ENCODE data around the gene AHDC1. TPM values are rescaled to one million over a fixed set of nuclear protein-coding genes. Genes with fewer than 3 reads are reported as not detected.

AHDC1 gene
- total RNA-seq, 1 donor from 2014 or later, result 23.7 TPM

DNA sequence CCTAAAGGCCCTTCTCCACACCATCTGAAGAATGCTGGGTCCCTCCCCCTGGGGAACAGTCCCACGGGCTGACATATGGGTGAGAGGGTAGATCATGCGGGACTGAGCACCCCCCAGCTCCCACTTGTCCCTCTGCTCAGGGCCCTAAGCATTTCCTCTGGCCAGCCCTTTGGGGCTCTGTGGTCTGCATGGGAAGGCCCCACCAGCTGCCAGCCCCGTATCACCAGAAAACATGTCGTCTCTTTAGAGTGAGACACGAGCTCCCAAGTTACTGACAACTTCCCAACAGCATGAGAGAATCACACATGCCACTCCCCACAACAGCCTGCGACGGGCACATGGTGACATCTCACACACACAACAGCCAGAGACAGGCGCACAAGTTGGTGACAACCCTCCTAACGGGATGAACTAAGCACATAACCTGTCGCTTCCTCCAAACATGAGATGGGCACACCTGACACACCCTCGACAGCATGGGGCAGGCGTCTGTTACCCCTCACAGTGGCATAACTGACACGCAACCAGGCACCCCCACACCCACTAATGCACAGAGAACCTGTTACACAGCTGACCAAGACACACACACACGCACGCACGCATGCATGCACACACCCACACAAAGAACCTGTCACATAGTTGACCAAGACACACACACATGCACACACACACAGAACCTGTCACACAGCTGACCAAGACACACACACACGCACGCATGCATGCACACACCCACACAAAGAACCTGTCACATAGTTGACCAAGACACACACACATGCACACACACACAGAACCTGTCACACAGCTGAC, 41.2 kb downstream of the AHDC1 start:
- H3K4me1 ChIP-seq, result peaks cover 70% of the 10 kb centered on the region
- intact Hi-C loops (cut with DNase I), result no loop called here
- no peaks in the 10 kb centered on the region for H3K27me3 ChIP-seq (ENCODE audit: low read depth)
- H3K36me3 ChIP-seq, result peaks cover 10% of the 10 kb centered on the region
- no peak overlapping the region for H3K4me3 ChIP-seq
- peak overlapping the region; percentile 56 for H3K27ac ChIP-seq
- DNase-seq (no peak), ATAC-seq (no peak)
- no peaks in the 10 kb centered on the region for H3K9me3 ChIP-seq
- TF ChIP-seq, protein P1, sequence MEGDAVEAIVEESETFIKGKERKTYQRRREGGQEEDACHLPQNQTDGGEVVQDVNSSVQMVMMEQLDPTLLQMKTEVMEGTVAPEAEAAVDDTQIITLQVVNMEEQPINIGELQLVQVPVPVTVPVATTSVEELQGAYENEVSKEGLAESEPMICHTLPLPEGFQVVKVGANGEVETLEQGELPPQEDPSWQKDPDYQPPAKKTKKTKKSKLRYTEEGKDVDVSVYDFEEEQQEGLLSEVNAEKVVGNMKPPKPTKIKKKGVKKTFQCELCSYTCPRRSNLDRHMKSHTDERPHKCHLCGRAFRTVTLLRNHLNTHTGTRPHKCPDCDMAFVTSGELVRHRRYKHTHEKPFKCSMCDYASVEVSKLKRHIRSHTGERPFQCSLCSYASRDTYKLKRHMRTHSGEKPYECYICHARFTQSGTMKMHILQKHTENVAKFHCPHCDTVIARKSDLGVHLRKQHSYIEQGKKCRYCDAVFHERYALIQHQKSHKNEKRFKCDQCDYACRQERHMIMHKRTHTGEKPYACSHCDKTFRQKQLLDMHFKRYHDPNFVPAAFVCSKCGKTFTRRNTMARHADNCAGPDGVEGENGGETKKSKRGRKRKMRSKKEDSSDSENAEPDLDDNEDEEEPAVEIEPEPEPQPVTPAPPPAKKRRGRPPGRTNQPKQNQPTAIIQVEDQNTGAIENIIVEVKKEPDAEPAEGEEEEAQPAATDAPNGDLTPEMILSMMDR (IDR thresholded peaks at IDR 0.05), result no peak

DNA sequence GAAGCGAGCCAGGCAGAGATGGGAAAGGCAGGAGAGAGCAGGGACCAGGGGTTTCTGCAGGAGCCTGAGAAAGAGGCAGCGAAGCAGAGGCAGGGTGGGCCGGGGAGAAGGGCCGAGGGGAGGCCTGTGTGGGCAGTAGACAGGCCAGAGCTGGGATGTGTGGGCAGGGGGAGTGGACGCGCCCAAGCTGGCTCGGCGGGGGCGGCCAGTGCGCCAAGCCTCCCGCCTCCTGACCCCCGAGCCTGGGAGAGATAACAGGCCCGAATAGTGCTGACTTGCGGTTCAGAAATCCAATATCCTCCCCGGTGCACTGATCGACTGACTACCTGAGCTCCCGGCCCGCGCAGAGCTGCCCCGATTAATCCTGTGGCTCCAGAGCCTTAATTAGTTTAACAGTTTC, 41.9 kb downstream of the AHDC1 start:
- ATAC-seq, result no peak

DNA sequence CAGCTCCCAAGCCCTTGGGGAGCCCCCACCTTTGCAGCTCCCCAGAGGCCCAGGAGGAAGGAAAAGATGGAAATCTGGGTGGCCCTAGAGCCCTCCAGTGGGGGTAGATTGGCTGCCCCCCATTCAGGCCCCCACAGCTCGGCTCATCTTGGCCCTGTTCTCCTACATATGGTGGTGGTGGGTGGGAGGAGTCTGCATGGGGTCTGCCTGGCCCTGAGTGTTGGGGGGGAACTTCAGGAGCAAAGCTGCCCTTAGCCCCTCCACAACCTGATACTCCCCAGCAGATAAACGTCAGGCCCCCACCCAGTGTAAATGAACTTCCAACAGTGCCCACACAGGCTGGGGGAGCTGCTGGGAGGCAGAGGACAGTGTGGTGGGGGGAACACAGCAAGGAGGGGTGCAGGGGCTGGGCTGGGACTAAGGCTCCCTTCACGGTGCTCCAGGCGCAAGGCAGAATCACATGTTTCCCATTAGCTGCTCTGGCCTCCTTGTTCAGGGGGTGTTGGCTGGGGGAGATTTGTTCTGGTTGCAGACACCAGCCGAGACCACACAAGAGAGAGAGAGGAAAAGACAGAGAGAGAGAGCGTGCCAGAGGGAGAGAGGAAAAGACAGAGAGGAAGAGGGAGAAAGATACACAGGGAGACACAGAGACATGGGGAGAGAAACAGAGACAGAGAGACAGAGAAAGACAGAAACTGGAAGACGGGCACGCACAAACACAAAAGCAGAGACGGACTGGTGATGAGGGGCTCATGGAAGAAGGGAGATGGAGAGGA, 42.6 kb downstream of the AHDC1 start:
- TF ChIP-seq, protein P1 (IDR thresholded peaks at IDR 0.05), result no peak
- no peaks in the 10 kb centered on the region for H3K9me3 ChIP-seq
- H3K27ac ChIP-seq, result peak overlapping the region; percentile 56
- H3K27me3 ChIP-seq (ENCODE audit: low read depth), result no peaks in the 10 kb centered on the region
- ATAC-seq, result no peak
- no peak for DNase-seq
- H3K4me1 ChIP-seq, result peaks cover 72% of the 10 kb centered on the region
- no peak overlapping the region for H3K4me3 ChIP-seq
- intact Hi-C loops (cut with DNase I), result no loop called here
- H3K36me3 ChIP-seq, result peaks cover 10% of the 10 kb centered on the region

More for the DNA sequence above, 41.9 kb downstream of the AHDC1 start:
- H3K4me3 ChIP-seq, result no peak overlapping the region
- H3K27ac ChIP-seq, result peak overlapping the region; percentile 56
- peaks cover 10% of the 10 kb centered on the region for H3K36me3 ChIP-seq
- no peak for DNase-seq
- no peaks in the 10 kb centered on the region for H3K9me3 ChIP-seq
- TF ChIP-seq, protein P1 (IDR thresholded peaks at IDR 0.05), result no peak
- intact Hi-C loops (cut with DNase I), result no loop called here
- H3K27me3 ChIP-seq (ENCODE audit: low read depth), result no peaks in the 10 kb centered on the region
- H3K4me1 ChIP-seq, result peaks cover 70% of the 10 kb centered on the region

DNA sequence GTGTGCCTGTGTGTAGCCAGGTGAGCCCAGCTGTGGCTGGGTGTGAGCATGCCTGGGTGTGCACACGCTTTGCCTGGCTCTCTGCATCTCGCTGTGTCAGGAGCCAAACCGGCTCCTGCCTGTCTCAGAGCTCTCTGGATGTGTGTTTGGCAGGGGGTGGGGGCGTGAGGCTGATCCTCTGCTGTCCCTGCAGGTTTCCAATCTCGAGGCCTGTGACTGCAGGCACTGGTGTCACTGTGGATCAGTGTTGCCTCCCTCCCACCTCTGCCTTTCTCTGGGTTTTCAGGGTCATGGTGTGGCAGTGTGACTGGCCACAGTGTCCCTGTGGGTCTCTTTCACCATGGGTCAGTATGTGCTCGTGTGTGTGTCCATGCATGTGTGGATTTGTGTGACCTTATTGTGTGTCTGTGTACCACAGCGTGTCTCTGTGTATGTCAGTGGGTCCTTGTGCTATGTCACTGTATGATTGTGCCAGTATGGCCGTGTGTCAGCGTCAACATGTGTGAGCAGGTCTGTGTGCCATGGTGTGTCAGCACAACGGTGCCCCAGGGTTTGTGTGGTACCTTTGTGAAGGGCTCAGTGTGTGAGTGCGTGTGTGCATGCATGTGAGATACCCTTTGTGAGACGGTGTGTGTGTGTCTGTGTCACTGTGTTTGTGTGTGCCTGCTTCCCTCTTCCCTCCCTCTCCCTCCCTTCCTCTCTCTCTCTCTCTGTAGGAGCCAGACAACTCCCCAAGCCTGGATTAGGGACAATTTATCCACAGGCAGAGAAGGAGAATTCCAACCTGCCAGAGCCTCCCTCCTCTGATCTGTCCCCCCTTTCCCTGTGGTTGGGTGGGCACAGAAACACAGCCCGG, 43.4 kb downstream of the AHDC1 start:
- Histone ChIP-seq H3K27ac (peak overlapping the region; percentile 46), H3K4me3 (no peak overlapping the region), H3K9me3 (no peaks in the 10 kb centered on the region), H3K27me3 (ENCODE audit: low read depth) (no peaks in the 10 kb centered on the region), H3K36me3 (peaks cover 10% of the 10 kb centered on the region), H3K4me1 (peaks cover 72% of the 10 kb centered on the region)
- DNase-seq (no peak), ATAC-seq (no peak)
- intact Hi-C loops (cut with DNase I), result no loop called here
- TF ChIP-seq, protein P1 (IDR thresholded peaks at IDR 0.05), result no peak

DNA sequence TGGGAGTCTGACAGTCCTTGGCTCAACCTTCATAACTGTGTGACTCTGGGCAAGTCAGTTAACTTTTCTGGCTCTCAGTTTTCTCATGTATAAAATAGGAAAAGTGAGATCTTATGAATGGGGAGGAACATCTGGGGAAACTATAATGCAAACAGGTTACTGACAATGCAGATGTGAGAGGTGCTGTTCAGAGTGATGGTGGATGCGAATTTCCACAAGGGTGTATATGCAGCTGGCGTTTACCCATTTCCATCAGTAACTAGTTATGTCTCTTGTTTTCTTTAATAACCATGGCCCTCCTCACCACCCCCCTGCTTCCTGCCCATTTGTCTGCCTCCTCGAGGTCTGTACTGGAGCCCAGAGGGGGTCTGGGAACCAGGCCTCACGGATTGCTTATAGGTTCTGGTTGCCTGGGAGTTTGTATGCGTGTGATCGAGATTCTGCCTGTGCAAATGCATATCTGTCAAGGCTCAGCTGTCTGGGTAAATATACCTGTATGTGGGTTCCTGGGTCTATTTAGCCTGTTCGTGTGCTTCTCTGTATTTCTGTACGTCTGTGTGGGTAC, 44.4 kb downstream of the AHDC1 start:
- TF ChIP-seq, protein P1 (IDR thresholded peaks at IDR 0.05), result no peak
- no peak overlapping the region for H3K4me3 ChIP-seq
- H3K9me3 ChIP-seq, result no peaks in the 10 kb centered on the region
- no peak for DNase-seq
- H3K36me3 ChIP-seq, result peaks cover 10% of the 10 kb centered on the region
- no peak overlapping the region for H3K27ac ChIP-seq
- no peaks in the 10 kb centered on the region for H3K27me3 ChIP-seq (ENCODE audit: low read depth)
- ATAC-seq, result no peak
- H3K4me1 ChIP-seq, result peaks cover 71% of the 10 kb centered on the region
- intact Hi-C loops (cut with DNase I), result no loop called here
